ENCODE data around the gene HACE1.
"Not testable (repeated sequence)": the region's sequence is repeated elsewhere in the genome, so short reads cannot be mapped to it uniquely, and the experiment has no call there.

HACE1 gene, protein sequence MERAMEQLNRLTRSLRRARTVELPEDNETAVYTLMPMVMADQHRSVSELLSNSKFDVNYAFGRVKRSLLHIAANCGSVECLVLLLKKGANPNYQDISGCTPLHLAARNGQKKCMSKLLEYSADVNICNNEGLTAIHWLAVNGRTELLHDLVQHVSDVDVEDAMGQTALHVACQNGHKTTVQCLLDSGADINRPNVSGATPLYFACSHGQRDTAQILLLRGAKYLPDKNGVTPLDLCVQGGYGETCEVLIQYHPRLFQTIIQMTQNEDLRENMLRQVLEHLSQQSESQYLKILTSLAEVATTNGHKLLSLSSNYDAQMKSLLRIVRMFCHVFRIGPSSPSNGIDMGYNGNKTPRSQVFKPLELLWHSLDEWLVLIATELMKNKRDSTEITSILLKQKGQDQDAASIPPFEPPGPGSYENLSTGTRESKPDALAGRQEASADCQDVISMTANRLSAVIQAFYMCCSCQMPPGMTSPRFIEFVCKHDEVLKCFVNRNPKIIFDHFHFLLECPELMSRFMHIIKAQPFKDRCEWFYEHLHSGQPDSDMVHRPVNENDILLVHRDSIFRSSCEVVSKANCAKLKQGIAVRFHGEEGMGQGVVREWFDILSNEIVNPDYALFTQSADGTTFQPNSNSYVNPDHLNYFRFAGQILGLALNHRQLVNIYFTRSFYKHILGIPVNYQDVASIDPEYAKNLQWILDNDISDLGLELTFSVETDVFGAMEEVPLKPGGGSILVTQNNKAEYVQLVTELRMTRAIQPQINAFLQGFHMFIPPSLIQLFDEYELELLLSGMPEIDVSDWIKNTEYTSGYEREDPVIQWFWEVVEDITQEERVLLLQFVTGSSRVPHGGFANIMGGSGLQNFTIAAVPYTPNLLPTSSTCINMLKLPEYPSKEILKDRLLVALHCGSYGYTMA

DNA sequence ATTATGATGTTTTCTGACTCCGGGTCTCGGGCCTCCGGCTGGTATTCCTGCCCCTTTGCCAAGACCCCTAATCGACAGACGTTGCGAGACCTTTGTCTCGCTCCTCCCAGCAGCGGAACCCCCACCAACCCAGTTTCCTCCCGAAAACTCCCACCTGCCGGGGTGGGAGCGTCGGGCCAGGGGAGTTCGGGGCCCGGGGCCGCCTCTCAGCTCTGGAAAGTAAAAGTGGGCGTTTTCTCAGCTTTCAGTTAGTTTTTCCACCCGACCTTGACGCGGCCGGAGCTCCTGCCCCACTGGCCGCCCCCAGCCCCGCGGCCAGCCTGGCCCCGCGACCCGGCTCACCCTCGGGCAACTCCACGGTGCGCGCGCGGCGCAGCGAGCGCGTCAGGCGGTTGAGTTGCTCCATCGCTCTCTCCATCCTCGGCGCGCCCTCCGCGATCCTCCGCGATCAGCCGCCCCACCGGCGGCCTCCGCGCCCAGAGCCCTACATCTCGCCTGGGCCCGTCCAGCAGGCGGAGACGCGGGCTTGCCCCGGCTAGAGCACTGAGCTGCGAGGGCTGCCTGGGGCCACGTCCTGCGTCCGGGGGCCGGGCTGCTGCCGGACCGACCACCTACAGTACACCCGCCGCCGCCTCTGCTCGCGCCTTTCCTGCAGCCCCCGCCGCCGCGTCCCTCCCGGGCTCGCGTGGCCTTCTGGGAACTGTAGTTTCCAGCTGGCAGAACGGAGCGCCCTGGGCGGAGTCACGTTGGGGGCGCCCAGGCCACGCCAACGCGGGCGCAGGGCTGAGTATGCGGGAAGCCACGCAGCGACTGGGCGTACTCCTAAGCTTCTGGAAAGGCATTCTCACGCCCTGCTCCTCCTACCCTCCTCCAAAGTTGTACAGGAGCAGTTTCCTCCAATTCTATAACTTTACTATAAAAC is at the start of gene HACE1:
HACE1 (minus strand) TSS at position 695 of the 922 bp plus-strand sequence; CDS start at position 418, 277 bp downstream.
- peak; percentile 94 for DNase-seq

DNA sequence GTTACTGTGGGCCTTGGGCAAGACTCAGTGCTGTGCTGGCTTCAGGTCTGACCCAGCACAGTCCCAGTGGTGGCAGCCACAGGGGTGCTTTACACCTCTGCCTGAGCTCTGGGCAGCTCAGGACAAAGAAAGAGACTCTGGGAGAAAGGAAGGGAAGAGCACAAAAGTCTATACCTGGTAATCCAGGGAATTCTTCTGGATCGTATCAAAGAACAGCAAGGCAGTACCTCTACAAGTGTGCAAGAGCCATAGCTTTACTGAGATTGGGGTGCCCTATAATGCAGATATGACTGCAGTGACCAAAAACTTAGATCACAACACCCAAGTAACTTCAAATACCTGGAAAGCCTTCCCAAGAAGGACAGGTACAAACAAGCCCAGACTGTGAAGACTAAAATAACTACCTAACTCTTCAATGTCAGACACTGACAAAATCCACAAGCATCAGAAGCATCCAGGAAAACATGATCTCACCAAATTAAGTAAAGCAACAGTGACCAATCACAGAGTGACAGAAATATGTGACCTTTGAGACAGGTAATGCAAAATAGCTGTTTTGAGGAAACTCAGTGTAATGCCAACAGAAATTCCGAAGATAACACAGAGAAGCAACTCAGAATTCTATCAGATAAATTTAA is 49.3 kb upstream of the HACE1 start:
- no peak for DNase-seq

DNA sequence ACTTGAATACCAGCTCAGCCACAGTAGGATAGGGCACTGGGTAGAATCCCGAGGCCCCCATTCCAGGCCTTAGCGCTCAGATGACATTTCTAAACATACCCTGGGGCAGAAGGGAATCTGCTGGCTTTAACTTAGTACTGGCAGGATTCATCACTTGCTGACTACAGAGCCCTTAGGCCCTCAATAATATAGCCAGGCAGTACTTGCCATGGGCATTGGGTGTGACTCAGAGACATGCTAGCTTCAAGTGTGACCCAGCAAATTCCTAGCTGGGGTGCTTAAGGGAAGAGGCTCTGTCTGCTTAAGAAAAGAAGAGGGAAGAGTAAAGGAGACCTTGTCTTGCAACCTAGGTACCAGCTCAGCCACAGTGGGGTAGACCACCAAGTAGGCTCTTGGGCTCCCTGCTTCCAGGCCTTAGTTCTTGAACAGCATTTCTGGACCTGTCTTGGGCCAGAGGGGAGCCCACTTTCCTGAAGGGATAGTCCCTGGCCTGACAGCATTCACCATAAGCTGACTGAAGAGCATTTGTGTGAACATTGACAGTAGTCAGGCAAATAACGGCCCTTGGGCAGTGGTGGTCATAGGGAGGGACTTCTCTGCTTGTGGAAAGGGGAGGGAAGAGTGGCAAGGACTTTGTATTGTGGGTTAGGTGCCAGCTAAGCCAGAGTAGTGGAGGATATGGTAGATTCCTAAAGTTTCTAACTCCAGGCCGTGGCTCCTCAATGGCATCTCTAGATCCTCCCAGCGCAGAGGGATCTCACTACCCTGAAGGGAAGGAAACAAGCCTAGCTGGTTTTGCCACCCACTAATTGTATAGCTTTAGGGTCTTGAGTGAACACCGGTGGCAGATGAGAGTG is 48.5 kb upstream of the HACE1 start:
- DNase-seq, result no peak

DNA sequence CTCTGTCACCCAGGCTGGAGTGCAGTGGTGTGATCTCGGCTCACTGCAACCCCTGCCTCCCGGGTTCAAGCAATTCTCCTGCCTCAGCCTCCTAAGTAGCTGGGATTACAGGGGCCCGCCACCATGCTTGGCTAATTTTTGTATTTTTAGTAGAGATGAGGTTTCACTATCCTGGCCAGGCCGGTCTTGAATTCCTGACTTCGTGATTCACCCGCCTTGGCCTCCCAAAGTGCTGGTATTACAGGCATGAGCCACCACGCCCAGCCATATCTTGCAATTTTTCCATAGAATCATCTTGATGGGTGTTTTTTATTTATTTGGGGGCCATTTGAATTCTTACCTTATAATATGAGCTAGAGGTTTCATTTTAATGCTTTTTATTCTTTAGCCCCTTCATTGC is 39.2 kb upstream of the HACE1 start:
- not testable (repeated sequence) for DNase-seq

DNA sequence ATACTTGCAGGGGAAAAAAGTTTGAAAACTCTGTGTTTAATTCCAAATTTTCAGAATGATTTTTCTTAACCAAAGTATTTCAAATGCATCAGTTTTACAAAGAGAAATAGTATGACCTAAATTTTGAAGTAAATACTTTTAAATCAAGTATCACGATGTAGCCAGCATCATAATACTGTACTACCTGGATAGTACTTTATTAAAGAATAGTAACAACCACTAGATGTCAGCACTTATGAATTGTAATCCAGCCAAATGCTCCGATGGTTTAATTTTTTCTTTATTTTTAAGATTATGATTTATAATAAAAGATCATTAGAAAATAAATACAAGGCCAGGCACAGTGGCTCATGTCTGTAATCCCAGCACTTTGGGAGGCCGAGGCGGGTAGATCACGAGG is 37.2 kb upstream of the HACE1 start:
- no peak for DNase-seq

DNA sequence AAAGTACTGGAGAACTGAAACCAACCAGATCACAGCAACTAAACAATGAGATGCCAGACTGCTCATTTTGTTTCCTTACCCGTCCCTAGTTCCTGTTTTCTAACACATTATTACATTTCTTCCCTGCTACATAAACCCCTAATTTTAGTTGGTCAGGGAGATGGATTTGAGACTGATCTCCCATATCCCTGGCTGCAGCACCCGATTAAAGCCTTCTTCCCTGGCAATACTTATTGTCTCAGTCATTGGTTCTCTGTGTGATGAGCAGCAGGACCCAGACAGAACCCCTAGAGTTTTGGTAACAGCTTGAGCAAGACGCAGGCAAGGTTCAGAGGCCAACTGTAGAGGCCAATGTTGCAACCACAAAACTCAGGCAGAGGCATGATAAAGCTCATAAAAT is 28.3 kb upstream of the HACE1 start:
- no peak for DNase-seq

DNA sequence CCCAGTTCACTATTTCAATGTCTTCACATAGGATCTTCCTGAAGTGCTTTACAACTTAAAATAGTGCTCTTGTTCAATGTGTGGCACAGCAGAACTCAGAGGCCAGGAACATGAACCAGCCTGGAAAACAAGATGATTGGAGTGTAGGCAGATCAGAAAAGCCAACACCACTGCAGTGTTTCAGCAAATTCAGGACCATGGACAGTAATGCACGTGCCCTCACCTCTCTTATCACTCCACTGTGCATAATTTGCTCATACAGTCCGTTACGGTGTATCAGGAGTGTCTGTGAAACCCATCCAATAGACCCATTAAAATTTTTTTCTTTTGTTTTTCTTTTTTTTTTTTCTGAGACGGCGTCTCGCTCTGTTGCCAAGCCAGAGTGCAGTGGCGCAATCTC is 27.6 kb upstream of the HACE1 start:
- DNase-seq, result peak; percentile 5

DNA sequence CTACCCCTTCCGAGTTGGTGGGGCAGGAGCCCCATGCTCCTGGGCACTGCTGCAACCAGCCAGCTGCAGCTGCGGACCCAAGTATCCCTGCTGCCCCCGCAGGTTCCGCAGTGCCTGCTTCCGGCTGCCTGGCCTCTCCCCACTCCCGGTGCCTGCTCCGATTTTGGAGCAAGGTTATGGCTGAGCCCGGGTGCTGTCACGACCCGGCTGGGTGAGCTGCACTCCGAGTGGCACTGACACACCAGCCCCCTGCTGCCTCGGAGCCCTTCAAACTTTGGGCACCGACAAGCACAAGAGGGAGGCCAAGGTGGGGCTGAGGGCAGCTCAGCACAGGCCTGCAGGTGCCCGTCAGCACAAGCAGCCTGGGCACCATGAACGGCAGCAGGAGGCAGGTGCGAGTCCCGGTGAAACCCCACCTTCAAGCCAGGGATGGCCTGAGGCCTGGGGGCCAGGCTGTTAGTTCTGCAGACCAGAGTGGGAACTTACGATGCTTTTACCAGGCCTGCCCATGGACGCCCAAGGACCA is 25.9 kb upstream of the HACE1 start:
- DNase-seq, result no peak

DNA sequence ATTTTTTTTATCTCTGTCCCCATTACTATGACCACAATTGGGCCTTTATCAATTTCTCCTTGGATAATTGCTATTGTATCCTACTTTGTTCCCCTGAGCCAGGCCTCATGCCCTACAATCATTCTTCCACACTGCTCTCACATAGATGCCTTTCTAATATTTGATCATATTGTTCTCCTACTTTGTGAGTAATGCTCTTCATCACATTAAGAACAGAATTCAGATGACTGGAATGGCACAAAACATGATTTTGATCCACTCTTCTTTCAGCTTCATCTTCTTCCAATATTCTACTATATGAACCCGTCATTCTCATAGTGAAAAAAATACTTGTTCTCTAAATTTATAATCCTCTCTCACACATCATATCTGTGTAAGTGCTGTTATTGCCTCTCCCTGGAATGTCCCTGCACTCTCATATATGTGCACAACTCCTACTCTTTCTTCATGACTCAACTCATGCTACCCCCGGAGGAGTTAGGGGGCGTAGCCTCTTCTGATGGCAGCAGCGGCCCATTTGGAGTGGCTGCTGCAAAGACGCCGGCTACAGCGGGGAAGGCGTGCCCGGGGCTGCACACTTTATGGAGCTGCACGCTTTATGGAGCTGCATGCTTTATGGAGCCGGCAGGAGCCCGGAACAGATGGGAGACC is 25.3 kb upstream of the HACE1 start:
- no peak for DNase-seq

DNA sequence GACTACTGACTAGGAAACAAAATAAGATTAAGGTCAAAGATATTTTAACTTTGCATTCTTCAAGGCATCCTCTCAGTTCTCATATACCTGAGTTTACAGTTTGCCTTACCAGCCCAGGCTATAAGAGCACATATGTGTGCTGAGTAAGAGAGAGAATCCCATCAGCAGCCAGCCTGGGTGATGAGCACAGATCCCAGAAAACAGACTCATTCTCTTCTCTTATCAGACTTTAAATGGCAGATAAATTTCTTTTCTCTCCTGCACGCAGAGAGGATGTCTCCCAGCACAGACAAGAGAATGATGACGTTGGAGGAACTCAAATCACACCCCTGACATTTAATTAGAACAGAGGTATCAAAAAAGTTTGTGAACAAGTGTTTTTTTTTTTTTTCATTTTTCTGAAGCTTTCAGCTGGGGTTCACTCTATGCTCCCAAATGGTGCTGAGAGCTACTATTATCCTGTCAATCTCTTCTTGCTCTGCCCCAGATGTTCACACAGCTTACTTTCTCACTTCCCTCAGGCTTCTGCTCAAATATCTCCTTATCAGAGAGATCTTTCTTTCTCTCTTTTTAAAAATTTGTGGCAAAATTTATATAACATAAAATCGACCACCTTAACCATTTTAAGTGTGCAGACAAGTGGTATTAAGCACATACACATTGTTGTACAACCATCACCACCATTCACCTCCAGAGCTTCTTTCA is 22.4 kb upstream of the HACE1 start:
- no peak for DNase-seq

DNA sequence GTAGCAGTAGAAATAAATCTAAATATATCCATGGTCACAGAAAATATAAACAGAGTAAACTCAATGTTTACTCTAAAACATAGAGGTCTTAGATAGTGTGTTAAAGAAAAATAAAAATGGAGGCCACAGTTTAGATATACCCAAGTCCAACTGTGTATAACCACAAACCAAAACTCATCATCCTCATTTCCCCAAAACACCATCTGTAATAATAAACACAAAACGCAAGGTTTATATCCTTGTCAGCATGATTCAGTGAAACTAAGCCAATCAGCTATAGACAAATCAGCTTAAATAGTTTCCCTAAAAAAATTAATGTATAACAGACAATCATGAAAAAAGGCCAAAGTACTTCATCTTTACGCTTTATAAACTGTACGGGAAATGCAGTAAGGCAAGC is 2.7 kb upstream of the HACE1 start:
- no peak for DNase-seq

DNA sequence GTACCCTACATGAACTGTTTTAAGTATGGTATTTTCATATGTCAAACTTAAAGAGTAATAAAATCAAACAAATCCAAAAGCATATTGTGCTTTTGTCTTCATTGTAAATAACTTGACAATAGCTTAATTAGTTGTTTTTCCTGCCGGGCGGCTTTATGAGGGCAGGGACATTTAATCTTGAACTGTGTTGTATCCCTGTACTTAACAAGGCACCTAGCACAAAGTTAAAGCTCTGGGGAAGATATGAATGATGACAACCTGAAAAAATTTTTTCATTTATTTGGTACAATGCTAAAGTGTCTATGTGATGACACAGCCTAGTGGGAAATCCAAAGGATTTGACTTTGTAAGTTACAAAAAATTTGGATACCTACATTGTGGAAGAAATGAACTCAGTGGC is 502 bp upstream of the HACE1 start:
- DNase-seq, result no peak

DNA sequence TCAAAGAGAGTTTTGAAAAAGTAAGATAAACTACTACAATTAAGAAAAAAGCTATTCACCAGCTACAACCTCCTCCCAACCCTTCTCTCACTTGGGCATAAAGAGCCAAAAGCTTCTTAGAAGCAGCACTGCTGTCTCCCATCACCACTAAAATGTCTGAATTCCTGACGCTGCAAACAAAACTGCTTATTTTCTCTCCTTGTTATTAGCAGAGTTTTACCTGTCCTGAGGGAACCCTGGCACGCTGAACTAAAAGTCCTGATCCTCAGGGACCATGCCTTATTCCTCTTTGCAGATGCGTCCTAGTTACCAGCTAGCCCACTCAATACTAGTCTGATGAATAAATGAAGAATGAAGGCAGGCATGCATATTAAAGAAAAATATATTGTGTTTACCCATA is 1.1 kb downstream of the HACE1 start:
- no peak for DNase-seq

DNA sequence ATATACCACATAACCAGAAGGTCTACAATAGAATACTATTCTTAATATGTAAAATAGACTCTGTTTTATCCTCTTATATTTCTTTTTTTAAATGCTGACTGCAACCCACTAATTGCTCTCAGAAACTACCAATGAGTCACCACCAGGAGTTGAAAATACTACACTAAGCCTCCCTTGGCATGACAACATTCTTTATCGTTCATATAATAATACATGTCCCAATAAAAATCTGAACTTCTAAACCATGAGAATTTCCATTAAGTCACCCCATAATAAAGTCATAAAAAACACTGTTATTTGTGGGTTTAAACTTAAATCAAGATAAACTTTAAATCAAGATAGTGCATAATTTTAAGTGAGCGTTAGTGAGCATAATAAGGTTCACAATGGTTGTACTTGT is 4.2 kb downstream of the HACE1 start:
- no peak for DNase-seq

DNA sequence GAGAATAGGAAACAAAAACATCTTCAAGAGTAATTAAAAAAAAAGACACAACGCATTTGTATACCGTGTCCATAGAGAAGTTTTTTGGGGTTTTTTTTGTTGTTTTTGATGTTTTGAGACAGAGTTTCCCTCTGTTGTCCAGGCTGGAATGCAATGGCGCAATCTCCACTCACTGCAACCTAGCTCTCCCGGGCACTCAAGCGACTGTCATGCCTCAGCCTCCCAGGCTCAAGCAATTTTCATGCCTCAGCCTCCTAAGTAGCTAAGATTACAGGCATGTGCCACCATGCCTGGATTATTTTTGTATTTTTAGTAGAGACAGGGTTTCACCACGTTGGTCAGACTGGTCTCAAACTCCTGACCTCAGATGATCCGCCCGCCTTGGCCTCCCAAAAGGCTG is 12.0 kb downstream of the HACE1 start:
- DNase-seq, result not testable (repeated sequence)

DNA sequence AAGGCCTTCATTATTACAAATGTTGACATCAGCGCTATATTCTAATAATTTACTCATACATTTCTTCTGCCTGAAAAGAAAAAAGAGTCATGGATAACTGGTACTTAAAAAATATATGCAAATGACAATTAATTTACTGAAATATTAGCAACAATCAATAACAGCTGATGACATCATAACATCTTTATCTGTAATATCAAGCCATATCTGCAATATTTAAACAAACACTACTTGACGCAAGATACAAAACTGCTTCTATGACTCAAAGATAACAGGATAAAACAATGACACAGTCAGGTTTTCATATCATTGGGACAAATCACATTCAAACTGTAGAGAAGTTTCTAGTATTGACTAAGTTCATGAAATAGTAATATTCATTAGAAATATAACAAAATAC is 16.5 kb downstream of the HACE1 start:
- DNase-seq, result no peak

DNA sequence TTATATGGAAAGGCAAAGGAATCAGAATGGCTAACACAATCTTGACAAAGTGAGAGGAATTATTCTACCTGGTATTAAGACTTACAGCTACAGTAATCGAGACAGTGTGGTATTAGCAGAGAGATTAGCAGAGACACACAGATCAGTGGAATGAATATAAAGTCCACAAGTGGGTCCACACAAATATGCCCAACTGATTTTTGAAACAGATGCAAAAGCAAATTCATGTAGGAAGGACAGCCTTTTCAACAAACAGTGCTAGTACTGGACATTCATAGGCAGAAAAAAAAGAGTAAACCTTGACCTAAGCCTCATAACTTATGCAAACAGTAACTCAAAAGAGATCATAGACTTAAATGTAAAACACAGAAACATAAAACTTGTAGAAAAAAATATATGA is 22.6 kb downstream of the HACE1 start:
- DNase-seq, result no peak

DNA sequence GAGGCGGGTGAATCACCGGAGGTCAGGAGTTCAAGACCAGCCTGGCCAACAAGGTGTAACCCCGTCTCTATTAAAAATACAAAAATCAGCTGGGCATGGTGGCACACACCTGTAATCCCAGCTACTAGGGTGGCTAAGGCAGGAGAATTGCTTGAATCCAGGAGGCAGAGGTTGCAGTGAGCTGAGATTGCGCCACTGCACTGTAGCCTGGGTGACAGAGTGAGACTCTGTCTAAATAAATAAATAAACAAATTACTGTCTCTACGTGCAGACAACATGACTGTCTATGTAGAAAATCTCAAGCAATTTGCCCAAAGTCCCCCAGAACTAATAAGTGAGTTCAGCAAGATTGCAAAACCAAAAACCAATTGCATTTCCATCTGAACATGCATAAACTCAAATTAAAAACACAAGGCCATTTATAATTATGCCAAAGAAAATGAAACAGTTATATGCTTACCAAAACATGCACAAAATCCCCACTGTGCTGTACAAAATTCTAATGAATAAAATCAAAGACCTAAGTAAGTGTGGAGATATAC is 23.2 kb downstream of the HACE1 start:
- not testable (repeated sequence) for DNase-seq

DNA sequence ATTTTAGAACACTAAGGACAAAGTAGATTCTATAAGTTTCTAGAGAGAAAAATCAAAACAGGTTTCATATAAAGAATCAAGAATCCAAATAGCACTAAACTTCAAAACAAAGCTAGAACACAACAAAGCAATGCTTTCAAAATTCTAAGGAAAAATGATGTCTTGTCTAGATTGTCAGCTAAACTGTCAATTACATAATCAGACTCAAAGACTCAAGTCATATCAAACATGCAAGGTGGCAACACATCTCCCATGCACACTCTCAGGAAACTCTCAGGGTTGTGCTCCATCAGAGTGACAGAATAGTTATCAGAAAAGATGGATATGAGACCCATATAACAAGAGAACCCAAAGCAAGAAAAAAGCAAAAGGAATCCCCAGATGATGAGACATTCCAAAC is 23.9 kb downstream of the HACE1 start:
- no peak for DNase-seq
